Measurements from ENCODE around the gene DENND1A.

DENND1A gene

DNA sequence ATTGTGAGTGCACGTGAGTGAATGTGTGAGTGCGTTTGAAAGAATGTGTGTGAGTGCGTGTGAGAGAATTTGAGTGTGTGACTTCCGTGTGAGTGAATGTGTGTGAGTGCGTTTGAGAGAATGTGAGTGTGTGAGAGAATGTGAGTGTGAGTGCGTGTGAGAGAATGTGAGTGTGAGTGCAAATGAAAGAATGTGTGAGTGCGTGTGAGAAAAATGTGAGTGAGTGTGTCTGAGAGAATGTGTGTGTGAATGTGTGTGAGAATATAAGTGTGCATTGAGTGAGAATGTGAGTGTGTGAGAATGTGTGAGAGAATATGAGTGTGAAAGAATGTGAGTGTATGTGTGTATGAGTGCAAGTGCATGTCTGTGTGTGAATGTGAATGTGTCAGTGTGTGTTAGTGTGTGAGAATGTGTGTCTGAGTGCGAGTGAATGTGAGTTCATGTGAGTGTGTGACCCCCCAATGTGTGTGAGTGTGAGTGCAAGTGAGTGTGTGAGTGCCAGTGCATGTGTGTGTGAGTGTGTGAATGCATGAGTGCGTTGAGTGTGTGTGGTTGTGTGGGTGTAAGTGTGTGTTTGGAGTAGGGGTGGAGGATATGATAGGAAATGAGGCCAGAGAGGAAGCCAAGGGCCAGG, 43.8 kb upstream of the DENND1A start:
- H3K4me2 ChIP-seq (ENCODE audit: low read length): no peak overlapping the region
- no peak for TF ChIP-seq CTCF (IDR thresholded peaks at IDR 0.05)
- no peaks in the 10 kb centered on the region for H3K36me3 ChIP-seq (ENCODE audit: control insufficient read depth, insufficient read depth, low read length)
- H3K27ac ChIP-seq: no peak overlapping the region
- no peaks in the 10 kb centered on the region for H3K4me1 ChIP-seq
- no peaks in the 10 kb centered on the region for H3K79me2 ChIP-seq
- no peak overlapping the region for H2AFZ ChIP-seq
- H3K9me3 ChIP-seq (ENCODE audit: control insufficient read depth, low read length): no peaks in the 10 kb centered on the region
- no peaks in the 10 kb centered on the region for H3K27me3 ChIP-seq (ENCODE audit: control insufficient read depth, insufficient read depth, low read length)
- no peak overlapping the region for H3K9ac ChIP-seq
- H3K4me3 ChIP-seq (ENCODE audit: low read depth, low read length): no peak overlapping the region

DNA sequence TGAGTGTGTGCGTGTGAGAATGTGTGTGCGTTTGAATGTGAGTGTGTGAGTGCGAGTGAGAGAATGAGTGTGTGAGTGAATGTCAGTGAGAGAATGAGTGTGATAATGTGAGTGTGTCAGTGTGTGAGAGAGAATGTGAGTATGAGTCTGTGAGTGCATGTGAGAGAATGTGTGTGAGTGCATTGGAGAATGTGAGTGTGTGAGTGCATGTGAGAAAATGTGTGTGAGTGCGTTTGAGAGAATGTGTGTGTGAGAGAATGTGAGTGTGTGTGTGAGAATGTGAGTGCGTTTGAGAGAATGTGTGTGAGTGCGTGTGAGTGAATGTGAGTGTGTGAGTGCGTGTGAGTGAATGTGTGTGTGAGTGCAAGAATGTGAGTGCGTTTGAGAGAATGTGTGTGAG, 42.7 kb upstream of the DENND1A start:
- H3K9ac ChIP-seq: no peak overlapping the region
- H3K4me2 ChIP-seq (ENCODE audit: low read length): no peak overlapping the region
- no peaks in the 10 kb centered on the region for H3K79me2 ChIP-seq
- no peak for TF ChIP-seq CTCF (IDR thresholded peaks at IDR 0.05)
- no peak overlapping the region for H2AFZ ChIP-seq
- H3K9me3 ChIP-seq (ENCODE audit: control insufficient read depth, low read length): no peaks in the 10 kb centered on the region
- no peaks in the 10 kb centered on the region for H3K27me3 ChIP-seq (ENCODE audit: control insufficient read depth, insufficient read depth, low read length)
- H3K4me1 ChIP-seq: no peaks in the 10 kb centered on the region
- no peak overlapping the region for H3K4me3 ChIP-seq (ENCODE audit: low read depth, low read length)
- no peak overlapping the region for H3K27ac ChIP-seq
- H3K36me3 ChIP-seq (ENCODE audit: control insufficient read depth, insufficient read depth, low read length): no peaks in the 10 kb centered on the region

DNA sequence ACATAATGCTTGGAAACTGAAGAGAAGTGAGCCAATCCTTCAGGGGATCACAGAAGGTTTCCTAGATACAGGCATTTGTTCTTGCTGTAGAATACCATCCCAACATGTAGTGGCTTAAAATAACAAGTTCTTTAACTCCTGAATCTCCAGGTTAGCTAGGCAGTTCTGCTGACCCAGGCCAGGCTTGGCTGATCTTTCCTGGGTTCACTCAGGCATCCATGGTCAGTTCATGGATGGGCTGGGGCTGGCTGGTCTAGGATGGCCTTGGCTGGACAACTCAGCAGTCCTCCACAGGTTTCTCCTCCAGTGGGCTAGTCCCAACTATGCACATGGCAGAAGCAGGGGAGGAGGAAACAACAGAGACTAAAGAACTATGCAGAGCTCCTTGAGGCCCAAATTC, 37.4 kb upstream of the DENND1A start:
- Histone ChIP-seq H3K79me2 (no peaks in the 10 kb centered on the region), H3K4me1 (no peaks in the 10 kb centered on the region), H3K36me3 (ENCODE audit: control insufficient read depth, insufficient read depth, low read length) (no peaks in the 10 kb centered on the region), H3K4me2 (ENCODE audit: low read length) (no peak overlapping the region), H3K4me3 (ENCODE audit: low read depth, low read length) (no peak overlapping the region), H3K9ac (no peak overlapping the region), H3K27me3 (ENCODE audit: control insufficient read depth, insufficient read depth, low read length) (no peaks in the 10 kb centered on the region), H2AFZ (no peak overlapping the region), H3K27ac (no peak overlapping the region), H3K9me3 (ENCODE audit: control insufficient read depth, low read length) (no peaks in the 10 kb centered on the region)
- no peak for TF ChIP-seq CTCF (IDR thresholded peaks at IDR 0.05)

GRCh38 chr9:123965801-123966686, 36.1 kb upstream of the DENND1A start:
- Histone ChIP-seq H3K36me3 (ENCODE audit: control insufficient read depth, insufficient read depth, low read length) (no peaks in the 10 kb centered on the region), H3K4me1 (no peaks in the 10 kb centered on the region), H3K4me3 (ENCODE audit: low read depth, low read length) (no peak overlapping the region), H3K9me3 (ENCODE audit: control insufficient read depth, low read length) (no peaks in the 10 kb centered on the region), H2AFZ (no peak overlapping the region), H3K27ac (no peak overlapping the region), H3K4me2 (ENCODE audit: low read length) (no peak overlapping the region), H3K27me3 (ENCODE audit: control insufficient read depth, insufficient read depth, low read length) (no peaks in the 10 kb centered on the region), H3K9ac (no peak overlapping the region), H3K79me2 (no peaks in the 10 kb centered on the region)
- no peak for TF ChIP-seq CTCF (IDR thresholded peaks at IDR 0.05)
